NCI-H82 treated with DMSO at 0.1 percent for 48 hours (cell line): Measurements from ENCODE around the gene EVC2.

Experiments
- DNase-seq: peaks from one replicate; lab custom pipeline; 2025; ENCODE audit not compliant: unreplicated experiment; lab: John Stamatoyannopoulos, UW

EVC2 gene

GRCh38 chr4:5708449-5709206 is at the start of gene EVC2:
TSS of gene EVC2 (minus strand) at chr4:5708559. CDS start at chr4:5708513, 46 bp downstream.
- no peak for DNase-seq

GRCh38 chr4:5757954-5758353 is 49.6 kb upstream of the EVC2 start:
- DNase-seq = no peak

- DNase-seq = no peak
Measured at GRCh38 chr4:5757536-5757935, 49.2 kb upstream of the EVC2 start.

GRCh38 chr4:5757091-5757490 is 48.7 kb upstream of the EVC2 start:
- DNase-seq = no peak

- no peak for DNase-seq
Measured at GRCh38 chr4:5756271-5756670, 47.9 kb upstream of the EVC2 start.

GRCh38 chr4:5755679-5756078 is 47.3 kb upstream of the EVC2 start:
- no peak for DNase-seq

GRCh38 chr4:5755161-5755560 is 46.8 kb upstream of the EVC2 start:
- no peak for DNase-seq

GRCh38 chr4:5754529-5754881 is 46.1 kb upstream of the EVC2 start:
- DNase-seq = no peak

GRCh38 chr4:5753766-5754528 is 45.6 kb upstream of the EVC2 start:
- no peak for DNase-seq

GRCh38 chr4:5753366-5753765 is 45.0 kb upstream of the EVC2 start:
- no peak for DNase-seq

- DNase-seq = peak; percentile 77
Measured at GRCh38 chr4:5752376-5753184, 44.2 kb upstream of the EVC2 start.

GRCh38 chr4:5751666-5752375 is 43.5 kb upstream of the EVC2 start:
- DNase-seq = no peak

GRCh38 chr4:5750946-5751665 is 42.7 kb upstream of the EVC2 start:
- peak; percentile 42 for DNase-seq

GRCh38 chr4:5750052-5750945 is 41.9 kb upstream of the EVC2 start:
- no peak for DNase-seq

- DNase-seq = no peak
Measured at GRCh38 chr4:5749568-5749967, 41.2 kb upstream of the EVC2 start.

GRCh38 chr4:5747738-5748375 is 39.5 kb upstream of the EVC2 start:
- DNase-seq = no peak

GRCh38 chr4:5746829-5747737 is 38.7 kb upstream of the EVC2 start:
- no peak for DNase-seq

- DNase-seq = no peak
Measured at GRCh38 chr4:5746250-5746649, 37.9 kb upstream of the EVC2 start.
